Globus pallidus (tissue), 1 donor: ENCODE results near the gene MCCC1.
"Not testable (repeated sequence)": the region's sequence is repeated elsewhere in the genome, so short reads cannot be mapped to it uniquely, and the experiment has no call there.

ENCODE experiments used
- DNase-seq: peaks from one replicate; pipeline ENCODE4 v3.0.0-alpha.2; 2015; ENCODE audit warnings: low spot score

MCCC1 gene

DNA sequence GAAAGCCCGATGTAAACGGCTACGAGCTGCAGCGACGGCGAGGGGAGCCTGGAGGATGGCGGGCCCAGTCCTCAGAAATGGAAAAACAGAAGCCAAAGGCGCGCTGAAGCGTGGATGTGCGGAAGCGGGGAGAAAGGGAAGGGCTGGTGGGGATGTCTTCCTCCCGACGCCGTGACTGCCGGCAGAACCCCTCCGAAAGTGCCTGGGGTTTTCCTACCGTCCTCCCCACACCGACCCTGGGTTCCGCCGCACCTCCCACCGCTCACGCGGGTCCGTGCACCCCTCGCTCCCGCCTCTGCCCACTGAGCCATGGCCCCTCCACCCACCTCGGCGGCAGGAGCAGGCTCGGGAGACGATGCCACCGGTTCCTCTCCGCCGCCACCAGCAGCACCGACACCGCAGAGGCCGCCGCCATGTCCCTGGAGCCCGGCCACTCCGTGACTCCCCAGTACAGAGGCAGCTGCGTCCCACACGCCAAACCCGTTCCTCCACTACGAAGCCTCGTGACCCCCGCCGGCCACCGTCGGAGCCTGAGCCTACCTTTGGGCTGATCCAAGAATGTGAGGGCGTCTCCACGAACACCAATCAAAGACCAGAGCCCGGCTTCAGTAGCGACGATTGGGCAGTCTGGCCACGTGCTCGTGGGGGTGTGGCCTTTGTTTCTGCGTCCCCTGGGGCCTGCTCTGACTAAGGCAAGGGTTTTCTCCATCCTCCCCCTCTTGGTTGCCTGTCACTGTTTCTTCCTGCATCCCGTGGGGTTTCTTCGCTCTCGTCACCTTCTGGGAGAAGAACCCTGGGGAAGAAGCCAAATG is at the start of gene MCCC1:
Gene MCCC1, minus strand, starts transcription at position 471 of the 812 bp plus-strand sequence. Its CDS starts 56 bp downstream, at position 415.
- peak; percentile 99 for DNase-seq

DNA sequence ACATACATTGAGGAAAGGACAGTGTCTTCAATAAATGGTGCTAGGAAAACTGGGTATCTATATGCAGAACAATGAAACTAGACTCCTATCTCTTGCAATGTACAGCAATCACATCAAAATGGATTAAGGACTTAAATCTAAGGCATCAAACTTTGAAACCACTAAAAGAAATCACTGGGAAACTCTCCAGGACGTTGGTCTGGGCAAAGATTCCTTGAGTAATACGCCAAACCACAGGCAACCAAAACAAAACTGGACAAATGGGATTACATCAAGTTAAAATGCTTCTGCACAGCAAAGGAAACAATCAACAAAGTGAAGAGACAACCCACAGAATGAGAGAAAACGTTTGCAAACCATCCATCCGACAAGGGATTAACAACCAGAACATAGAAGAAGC is 48.8 kb upstream of the MCCC1 start:
- no peak for DNase-seq

DNA sequence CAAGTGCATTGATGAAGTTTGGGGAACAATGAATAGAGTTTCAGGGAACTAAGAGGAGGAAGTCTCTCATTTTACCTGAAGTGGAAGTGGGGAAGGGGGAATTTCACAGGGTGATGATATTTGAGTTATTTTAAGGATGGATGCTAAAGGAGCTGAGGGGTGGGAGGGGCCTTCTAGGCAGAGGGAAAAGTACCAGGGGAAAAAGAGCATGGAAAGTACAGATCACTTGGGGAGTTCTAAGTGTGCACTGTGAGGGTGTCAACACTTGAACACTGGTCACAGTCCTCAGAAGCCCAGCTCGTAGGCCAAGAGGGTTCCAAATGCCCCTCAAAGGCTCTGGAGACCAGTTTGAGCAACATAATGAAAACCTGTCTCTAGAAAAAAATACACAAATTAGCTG is 45.1 kb upstream of the MCCC1 start:
- DNase-seq = no peak

DNA sequence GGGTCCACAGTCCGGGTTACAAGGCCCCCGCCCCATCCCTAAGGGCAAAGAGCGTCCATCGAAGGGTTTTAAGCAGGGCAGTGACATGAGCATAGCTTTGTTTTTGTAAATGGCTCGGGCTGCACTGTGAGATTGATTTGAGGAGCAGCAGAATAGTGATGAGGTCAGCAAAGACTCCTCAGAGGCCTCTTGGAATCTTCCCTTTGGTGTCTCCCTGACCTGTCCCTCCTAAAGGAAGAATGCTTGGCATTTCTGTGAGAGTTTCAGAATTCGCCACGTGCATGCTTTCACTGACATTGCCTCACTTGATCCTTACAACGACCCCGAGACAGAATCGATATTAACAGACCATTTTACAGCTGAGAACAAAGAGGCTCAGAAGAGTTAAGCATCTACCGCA is 42.9 kb upstream of the MCCC1 start:
- DNase-seq = no peak

DNA sequence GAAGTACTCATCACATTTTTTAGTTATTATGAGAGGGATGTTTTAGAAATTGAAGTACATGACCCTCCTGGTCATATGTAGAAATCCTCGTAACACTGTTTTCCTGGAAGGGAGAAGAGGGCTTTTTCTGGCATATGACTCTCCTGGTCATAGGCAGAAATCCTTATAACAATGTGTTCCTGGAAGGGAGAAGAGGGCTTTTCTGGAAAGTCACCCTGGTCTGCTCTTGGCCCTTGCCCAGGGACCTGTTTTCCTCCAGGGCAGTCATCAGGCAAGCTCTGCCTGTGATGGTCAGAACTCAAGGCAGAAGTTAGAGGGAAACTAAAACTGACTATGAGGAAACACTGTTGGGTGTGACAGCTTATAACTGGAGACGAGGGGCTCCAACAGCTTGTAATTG is 35.5 kb upstream of the MCCC1 start:
- no peak for DNase-seq

DNA sequence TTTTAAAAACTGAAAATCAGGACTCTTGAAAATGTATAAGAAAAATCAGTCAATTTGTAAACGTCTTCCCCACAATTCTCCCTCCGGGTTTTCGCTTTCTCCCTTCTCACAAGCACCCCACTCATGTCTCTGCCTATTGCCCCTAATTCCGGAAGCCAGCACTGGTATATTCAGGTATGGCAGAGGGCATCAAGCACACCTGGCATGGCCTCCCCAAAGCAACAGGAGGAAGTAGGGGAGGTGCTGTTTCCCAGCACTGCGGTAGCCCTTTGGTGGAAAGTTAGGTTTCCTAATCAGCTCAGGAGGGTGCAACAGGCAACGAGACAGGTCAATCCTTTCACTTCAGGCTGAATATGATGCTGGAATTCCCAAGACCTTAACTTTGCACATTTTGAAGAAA is 33.1 kb upstream of the MCCC1 start:
- DNase-seq = no peak

DNA sequence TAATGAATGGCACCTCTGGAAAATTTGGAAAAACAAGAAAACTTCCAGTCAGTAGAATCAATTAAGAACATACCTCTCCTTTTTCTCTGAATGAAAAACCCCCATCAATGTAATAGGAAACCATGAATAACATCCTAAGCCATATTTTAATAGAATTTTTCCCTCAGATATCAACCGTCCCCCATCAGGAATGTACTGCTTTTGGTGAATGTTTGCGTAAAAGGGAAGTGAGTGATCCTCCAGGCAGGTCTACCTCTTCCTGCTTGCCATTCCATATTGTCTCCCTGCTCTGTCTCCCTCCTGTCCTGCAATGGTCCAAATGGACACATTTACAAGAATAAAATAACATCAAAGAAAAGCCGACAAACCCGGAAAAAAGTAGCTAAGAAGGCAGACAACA is 32.4 kb upstream of the MCCC1 start:
- no peak for DNase-seq

DNA sequence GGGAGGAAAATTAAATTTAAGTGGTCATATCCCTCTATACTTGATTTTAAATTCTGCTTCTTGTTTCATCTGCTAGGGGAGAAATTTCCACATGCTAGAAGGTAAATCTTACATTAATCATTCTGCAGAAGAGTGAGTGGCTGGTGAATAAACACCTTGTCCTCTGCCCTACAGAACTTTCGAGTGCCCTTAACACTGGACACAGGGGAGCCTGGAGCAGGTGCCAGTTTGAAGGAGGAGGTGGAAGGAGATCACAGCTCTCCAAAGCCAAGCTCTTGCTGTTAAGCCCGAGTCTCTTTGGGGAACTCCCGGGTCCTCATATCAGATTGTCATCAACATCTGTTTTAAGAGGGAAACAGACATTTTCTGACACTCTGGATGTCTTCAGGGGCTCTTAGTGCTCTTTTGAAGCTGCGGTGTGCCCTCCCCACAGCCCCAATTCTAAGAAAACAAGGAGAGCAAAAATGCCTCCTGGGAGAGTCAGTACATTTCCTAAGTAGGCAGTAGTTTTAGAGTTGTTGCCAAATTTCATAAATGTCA is 32.0 kb upstream of the MCCC1 start:
- no peak for DNase-seq

DNA sequence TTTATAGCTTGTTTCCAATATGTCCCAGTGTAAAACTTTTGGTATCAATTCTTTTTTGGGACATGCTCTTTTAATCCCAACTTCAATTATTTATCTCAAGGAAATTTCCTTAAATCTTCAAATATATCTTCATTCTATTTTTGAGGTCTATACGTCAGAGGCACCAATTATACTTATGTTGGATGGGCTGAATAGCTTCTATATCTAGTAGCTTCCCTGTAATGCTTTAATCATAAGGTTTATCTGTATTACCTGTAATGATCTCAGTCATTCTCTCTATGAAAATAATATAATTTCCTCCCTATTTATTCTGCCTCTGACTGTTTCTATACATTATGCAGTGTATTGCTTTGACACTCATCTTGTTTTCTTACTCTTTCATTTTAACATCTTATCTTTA is 29.9 kb upstream of the MCCC1 start:
- DNase-seq = no peak

DNA sequence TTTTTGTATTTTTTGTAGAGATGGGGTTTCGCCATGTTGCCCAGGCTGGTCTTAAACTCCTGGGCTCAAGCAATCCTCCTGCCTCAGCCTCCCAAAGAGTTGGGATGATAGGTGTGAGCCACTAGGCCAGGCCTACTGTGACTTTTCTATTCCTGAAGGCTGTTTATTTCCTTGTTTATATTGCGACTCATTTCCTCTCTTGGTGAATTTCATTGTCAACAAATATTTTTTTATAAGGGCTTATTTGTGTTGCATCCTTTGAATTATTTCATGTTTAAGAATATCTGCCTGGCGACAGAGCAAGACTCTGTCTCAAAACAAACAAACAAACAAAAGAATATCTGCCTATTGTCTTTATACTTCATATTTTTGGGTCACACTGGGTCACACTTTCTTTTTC is 29.4 kb upstream of the MCCC1 start:
- no peak for DNase-seq

DNA sequence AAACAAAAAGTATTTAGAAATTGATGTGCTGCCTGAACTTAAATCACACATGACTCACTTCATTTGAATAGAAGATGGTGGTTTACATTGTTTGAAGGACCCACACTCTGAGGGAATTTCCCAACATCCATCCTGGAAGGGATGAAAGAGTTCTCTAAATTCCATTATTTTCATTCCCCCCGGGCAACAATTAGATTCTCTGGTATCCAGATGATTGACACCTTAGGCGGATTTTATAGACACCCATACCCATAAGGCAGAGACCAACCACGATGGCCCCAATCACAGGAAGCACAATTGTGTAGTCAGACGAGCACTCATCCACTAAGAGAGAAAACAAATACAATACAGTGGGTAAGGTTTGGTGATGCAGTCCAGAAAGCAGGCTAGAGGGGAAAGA is 24.6 kb upstream of the MCCC1 start:
- DNase-seq = no peak

DNA sequence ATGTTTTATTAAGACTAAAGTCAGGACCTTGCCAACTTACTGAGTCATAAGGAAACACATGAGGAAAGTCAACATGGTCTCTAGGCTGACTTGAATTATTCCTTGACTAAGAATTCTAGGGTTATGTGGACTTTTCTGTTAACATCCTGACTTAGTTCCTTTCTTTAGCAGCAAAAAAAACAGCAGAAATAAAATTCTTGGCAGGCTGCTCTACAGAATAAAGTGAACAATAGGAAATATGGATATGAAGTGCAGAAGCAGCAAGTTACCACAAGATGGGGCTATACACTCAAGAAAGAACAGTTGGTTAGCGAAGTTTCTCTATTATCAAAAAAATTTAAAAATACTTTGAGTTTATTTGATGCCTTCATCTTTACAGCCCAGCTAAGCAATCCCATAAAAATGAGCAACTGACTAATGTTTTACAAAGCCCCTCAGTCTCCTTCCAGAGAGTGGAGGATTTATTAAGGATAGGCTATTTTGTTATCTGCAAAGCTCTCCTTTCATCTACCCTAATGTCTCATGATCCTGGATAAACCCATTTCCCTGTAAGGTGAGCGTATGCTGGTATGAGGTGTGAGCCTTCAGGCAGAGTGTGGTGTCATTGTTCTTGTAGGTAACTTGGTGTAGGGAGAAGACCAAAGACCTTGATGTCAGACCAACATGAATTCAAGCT is 23.1 kb upstream of the MCCC1 start:
- DNase-seq = no peak

DNA sequence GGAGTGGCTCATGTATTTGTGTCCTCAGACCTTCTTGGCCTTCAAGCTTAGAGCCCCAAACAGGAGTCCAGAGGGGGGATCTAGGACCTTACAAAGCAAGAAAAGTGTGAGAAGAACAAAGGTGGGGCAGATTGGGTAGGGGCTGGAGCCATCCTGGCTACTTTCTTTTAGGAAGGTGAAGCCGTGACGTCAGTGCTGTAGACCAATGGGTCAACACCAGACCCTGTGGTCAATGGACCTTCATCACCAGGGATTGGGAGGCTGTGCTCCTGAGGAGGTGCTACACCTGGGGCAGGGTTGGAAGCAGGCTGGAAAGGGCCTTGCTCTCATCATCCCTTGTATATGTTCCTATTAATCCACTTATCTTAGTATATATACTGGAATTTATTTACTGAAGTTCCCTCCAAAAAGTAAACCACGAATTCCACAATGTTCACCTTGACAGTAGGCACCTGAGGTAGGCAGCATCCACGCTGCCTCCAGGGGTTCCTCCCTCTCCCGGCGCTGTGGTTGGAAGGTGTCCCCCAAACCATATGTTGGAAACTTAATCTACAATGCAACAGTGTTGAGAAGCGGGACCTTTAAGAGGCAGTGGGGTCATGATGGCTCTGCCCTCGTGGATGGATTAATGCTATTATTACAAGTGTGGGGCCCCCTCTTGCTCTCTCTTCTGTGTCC is 21.4 kb upstream of the MCCC1 start:
- DNase-seq = no peak

DNA sequence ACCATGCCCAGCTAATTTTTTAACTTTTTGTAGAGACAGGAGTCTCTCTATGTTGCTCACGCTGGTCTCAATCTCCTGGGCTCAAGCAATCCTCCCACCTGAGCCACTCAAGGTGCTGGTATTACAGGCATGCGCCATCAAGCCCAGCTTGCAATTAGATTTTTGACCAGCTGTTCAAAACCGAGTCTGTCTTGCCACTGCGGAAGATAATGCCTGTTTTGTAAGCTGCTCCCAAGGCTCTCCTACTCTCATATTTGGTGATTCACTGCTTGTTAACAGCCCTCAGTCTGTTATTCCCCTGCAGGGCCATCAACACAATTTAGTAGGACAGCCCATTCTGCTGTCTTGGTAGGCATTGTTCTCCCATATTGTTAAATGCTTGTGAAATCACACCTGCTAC is 17.8 kb upstream of the MCCC1 start:
- DNase-seq = no peak

DNA sequence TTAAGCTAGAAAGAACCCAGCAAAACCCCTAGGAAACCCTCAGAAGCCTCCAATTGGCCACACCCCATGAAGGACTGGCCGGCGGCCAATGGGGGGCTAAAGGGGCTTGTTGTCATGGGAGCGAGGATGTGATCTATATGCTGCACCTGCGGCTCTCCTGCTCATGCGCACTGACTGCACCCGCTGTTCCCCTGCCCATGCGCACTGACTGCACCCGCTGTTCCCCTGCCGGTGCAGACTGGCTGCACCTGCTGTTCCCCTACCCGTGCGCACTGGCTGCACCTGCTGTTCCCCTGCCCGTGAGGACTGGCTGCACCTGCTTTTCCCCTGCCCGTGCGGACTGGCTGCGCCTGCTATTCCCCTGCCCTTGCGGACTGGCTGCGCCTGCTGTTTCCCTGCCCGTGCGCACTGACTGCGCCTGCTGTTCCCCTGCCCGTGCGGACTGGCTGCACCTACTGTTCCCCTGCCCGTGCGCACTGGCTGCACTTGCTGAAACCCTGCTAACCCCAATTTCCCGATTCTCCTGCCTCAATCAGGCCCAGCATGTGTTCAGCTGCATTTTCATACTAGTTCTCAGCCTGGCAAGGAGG is 16.8 kb upstream of the MCCC1 start:
- no peak for DNase-seq

DNA sequence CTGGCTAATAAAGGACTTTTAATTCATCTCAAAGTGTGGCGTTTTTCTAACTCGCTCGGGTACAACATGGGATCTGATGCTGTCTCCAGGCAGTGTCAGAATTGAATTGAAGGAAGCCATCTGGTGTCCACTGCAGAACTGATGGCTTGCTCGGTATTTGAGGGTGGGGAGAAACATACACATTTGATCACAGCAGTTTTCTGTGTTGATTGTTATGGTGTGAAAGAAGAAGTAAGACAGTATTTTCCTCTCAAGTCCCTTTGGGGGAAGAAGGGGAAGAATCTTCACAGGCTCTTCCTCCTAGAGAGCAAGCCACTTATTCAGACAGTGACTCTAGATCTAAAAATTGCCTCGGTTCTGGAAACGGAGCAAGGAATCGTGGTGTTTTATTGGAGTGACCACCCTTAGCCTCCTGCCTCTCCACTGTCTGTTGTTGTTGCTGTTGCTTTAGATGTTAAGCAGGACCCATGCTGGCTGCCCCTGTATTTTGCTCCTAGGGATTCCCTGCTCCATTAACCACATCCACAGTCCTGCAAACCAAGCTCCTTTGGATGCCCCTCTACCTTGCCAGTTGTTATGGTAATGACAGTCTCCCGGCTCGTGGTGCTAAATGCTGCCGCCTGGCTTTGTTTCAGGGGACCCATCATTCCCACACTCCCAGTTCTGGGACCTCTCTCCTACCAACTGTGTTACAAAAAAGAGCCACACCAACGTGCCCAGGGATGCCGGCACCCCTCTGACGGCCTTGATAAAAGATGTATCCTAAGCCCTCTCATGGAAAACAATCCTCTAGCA is 15.3 kb upstream of the MCCC1 start:
- no peak for DNase-seq

DNA sequence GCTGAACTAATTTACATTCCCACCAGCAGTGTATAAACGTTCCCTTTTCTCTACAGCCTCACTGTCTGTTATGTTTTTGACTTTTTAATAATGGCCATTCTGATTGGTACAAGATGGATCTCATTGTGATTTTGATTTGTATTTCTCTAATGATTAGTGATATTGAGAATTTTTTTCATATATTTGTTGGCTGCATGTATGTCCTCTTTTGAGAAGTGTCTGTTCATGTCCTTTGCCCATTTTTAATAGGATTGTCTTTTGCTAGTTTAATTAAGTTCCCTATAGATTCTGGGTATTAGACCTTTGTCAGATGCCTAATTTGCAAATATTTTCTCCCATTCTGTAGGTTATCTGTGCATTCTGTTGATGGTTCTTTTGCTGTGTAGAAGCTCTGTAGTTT is 10.6 kb upstream of the MCCC1 start:
- DNase-seq = not testable (repeated sequence)

DNA sequence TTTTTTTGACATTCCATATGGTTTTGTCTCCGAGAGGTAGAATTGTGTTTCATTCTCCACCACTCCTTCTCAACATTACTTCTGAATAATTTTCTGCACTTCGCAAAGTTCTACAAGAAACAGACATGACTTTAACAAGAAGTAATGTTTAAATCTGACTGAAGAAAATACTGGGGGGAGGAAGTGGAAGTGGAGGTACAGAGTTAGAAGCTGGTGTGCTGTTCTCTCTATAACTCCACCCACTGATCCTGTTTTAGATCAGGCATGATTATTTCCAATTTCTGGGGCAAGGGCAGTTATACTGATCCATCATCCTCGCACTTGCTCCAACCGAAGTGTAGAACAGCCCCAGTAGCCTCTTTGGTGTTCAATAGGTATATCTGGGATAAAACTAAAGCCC is 9.2 kb upstream of the MCCC1 start:
- DNase-seq = no peak

DNA sequence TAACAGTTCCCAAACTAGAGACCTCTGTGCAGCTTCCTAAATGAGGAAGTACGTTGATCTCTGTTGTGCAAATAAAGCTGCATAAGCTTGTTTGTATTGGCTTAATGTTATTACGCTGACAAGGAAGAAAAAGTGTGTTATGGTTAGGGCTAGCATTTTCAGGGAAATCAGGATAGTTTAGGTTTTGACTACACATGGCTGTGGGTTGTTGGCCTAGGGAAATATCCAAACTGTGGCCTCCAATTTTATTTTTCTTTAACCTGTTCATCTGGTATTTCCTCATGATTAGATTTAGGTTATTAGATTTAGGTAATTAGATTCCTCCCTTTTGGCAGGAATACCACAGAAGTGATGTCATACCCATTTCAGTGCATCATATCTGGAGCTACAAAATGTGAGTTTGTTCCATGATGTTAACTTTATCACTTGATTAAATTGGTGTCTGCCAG is 8.7 kb upstream of the MCCC1 start:
- no peak for DNase-seq

DNA sequence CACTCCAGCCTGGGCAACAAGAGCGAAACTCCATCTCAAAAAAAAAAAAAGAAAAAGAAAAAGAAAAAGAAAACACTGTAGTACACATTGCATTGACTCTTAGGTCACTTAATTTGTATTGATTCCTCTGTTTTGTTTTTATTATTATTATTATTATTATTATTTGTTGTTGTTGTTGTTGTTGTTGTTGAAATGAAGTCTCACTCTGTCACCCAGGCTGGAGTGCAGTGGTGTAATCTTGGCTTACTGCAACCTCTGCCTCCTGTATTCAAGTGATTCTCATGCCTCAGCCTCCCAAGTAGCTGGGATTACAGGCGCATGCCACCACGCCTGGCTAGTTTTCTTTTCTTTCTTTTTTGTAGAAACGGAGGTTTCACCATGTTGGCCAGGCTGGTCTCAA is 8.1 kb upstream of the MCCC1 start:
- DNase-seq = not testable (repeated sequence)

DNA sequence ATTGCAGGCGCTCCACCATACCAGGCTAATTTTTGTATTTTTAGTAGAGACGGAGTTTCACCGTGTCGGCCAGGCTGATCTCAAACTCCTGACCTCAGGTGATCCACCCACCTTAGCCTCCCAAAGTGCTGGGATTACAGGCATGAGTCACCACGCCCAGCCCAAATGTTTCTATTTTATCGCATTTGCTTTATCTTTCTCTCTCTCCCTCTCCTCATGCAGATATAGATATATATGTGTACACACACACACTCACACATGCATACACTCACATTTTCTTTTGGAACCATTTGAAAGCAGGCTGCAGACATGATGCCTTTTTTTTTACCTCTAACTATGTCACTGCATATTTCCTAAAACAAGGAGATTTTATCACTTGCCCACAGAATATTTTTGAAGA is 7.3 kb upstream of the MCCC1 start:
- no peak for DNase-seq

DNA sequence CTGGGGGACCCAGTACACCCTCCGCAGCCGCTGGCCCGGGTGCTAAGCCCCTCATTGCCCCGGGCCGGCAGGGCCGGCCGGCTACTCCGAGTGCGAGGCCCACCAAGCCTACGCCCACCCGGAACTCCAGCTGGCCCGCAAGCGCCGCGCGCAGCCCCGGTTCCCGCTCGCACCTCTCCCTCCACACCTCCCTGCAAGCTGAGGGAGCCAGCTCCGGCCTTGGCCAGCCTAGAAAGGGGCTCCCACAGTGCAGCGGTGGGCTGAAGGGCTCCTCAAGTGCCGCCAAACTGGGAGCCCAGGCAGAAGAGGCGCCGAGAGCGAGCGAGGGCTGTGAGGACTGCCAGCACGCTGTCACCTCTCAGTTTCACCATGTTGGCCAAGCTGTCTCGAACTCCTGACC is 4.7 kb upstream of the MCCC1 start:
- not testable (repeated sequence) for DNase-seq
